Gastroesophageal sphincter (tissue), 3 donors: ENCODE measurements around the gene GPR39.

ENCODE experiments used
- POLR2A ChIP-seq, 2 donors: fragments of 450-650 bp; IDR thresholded peaks; one replicate each; pipeline ENCODE4 v1.6.1; 2017; ENCODE audit warnings: antibody characterized with exemption in 2 of 2, mild to moderate bottlenecking in 2 of 2, moderate library complexity in 1 of 2
- POLR2AphosphoS5 ChIP-seq: sonication (generic); formaldehyde crosslinking; IDR thresholded peaks from one replicate; pipeline ENCODE4 v1.6.1; 2017; ENCODE audit warnings: antibody characterized with exemption
- TF ChIP-seq, protein P1 (sequence below), 4 experiments: fragments of 200-600 bp in 2 of 4; fragments of 450-650 bp in 2 of 4; sonication (generic) in 1 of 4; IDR thresholded peaks; one replicate each; pipeline ENCODE4 v1.5.1; 2017 to 2019; ENCODE audit warnings: antibody characterized with exemption in 4 of 4, mild to moderate bottlenecking in 2 of 4, moderate library complexity in 2 of 4

DNA sequence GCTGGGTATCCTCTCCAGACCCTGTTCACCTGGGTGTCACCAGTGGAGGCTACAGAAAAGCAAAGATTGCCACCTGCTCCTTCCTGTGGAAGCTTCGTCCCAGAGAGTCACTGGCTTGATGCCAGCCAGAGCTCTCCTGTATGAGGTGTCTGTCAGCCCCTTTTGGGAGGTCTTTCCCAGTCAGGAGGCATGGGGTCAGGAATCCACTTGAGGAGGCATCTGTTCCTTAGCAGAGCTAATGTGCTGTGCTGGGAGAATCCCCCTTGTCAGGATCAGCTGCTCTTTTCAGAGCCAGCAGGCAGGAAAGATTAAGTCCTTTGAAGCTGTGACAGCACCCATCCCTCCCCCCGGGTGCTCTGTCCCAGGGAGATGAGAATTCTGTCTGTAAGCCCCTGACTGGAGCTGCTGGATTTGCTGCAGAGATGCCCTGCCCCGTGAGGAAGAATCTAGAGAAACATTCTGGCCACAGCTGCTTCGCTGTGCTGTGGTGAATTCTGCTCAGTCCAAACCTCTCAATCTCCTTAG, 121.8 kb downstream of the GPR39 start:
- TF ChIP-seq, protein P1, sequence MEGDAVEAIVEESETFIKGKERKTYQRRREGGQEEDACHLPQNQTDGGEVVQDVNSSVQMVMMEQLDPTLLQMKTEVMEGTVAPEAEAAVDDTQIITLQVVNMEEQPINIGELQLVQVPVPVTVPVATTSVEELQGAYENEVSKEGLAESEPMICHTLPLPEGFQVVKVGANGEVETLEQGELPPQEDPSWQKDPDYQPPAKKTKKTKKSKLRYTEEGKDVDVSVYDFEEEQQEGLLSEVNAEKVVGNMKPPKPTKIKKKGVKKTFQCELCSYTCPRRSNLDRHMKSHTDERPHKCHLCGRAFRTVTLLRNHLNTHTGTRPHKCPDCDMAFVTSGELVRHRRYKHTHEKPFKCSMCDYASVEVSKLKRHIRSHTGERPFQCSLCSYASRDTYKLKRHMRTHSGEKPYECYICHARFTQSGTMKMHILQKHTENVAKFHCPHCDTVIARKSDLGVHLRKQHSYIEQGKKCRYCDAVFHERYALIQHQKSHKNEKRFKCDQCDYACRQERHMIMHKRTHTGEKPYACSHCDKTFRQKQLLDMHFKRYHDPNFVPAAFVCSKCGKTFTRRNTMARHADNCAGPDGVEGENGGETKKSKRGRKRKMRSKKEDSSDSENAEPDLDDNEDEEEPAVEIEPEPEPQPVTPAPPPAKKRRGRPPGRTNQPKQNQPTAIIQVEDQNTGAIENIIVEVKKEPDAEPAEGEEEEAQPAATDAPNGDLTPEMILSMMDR (IDR thresholded peaks at IDR 0.05) = no peak
- TF ChIP-seq POLR2AphosphoS5 (no peak), POLR2A (IDR thresholded peaks at IDR 0.05) (no peak)
